Nephron (organoid): ENCODE data around the gene UNC13C.

ENCODE experiments used
- H3K27ac Mint-ChIP-seq, 3 experiments: 2 replicates each; pipeline ENCODE4 v1.8.0; 2020; ENCODE audit warnings: mixed read lengths in 3 of 3, mild to moderate bottlenecking in 2 of 3, moderate library complexity in 1 of 3
- H3K27me3 Mint-ChIP-seq: 2 replicates; pipeline ENCODE4 v1.8.0; 2021; ENCODE audit warnings: low read depth, mild to moderate bottlenecking, moderate library complexity, mixed read lengths
- H3K36me3 Mint-ChIP-seq: 2 replicates; pipeline ENCODE4 v1.8.0; 2020; ENCODE audit warnings: low read depth, mixed read lengths
- H3K4me1 Mint-ChIP-seq: 2 replicates; pipeline ENCODE4 v1.8.0; 2020; ENCODE audit warnings: mixed read lengths
- H3K4me3 Mint-ChIP-seq, 3 experiments: 2 replicates each; pipeline ENCODE4 v1.8.0; 2020; ENCODE audit warnings: mild to moderate bottlenecking in 3 of 3, mixed read lengths in 3 of 3, moderate library complexity in 2 of 3
- H3K9me3 Mint-ChIP-seq: 2 replicates; pipeline ENCODE4 v1.8.0; 2020; ENCODE audit warnings: mixed read lengths
- TF ChIP-seq, protein P1 (sequence below), 3 experiments: fragments of 200-600 bp; sonication (generic); IDR thresholded peaks; one replicate each; pipeline ENCODE4 v1.5.0; 2021; ENCODE audit warnings: antibody characterized with exemption in 3 of 3; ENCODE audit not compliant: unreplicated experiment in 3 of 3

Gene UNC13C

DNA sequence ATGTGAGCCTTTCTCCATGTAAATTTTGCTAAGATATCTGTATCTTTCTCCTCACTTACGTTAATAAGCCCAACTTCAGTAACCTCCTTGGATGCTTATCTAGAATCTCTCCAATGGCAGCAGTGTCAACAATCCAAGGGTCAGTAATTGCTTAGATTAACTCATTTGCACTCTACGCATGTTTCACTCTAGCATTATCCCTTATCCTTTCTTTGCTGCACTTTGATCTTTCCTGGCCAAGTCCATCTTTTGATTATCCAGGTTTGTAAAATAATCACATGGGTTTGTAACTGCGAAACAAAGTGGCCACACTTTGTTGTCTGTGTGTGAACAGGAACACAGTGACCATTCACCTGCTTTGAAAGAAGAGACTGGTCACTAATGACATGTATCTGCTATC is 640.9 kb downstream of the UNC13C start:
- Mint-ChIP-seq H3K27ac (no peak overlapping the region), H3K9me3 (no peaks in the 10 kb centered on the region), H3K36me3 (no peaks in the 10 kb centered on the region), H3K27me3 (no peaks in the 10 kb centered on the region), H3K4me1 (no peaks in the 10 kb centered on the region), H3K4me3 (no peak overlapping the region)
- TF ChIP-seq, protein P1, sequence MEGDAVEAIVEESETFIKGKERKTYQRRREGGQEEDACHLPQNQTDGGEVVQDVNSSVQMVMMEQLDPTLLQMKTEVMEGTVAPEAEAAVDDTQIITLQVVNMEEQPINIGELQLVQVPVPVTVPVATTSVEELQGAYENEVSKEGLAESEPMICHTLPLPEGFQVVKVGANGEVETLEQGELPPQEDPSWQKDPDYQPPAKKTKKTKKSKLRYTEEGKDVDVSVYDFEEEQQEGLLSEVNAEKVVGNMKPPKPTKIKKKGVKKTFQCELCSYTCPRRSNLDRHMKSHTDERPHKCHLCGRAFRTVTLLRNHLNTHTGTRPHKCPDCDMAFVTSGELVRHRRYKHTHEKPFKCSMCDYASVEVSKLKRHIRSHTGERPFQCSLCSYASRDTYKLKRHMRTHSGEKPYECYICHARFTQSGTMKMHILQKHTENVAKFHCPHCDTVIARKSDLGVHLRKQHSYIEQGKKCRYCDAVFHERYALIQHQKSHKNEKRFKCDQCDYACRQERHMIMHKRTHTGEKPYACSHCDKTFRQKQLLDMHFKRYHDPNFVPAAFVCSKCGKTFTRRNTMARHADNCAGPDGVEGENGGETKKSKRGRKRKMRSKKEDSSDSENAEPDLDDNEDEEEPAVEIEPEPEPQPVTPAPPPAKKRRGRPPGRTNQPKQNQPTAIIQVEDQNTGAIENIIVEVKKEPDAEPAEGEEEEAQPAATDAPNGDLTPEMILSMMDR (IDR thresholded peaks at IDR 0.05; ENCODE audit: unreplicated experiment in 3 of 3): no peak

DNA sequence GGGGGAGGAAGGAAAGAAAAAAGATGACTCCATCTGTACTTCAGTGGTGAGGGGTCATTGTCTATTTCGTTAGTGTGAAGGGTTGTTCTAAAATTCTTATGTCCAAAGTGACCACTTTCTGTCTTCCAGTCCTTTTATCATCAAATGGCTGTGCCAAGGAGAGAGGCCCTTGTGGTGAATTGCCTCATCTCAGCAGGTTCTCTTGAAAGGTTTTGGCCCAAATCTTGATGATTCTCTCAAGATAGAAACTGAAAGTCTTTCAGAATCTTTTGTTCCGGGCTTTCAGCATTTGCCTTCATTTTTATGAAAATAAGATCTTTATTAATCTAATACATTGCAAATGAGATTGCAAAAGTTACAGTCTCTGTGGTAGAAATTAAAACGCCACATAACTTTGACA is 642.7 kb downstream of the UNC13C start:
- no peaks in the 10 kb centered on the region for H3K4me1 Mint-ChIP-seq
- H3K9me3 Mint-ChIP-seq: no peaks in the 10 kb centered on the region
- no peak overlapping the region for H3K4me3 Mint-ChIP-seq
- no peaks in the 10 kb centered on the region for H3K27me3 Mint-ChIP-seq
- no peaks in the 10 kb centered on the region for H3K36me3 Mint-ChIP-seq
- H3K27ac Mint-ChIP-seq: no peak overlapping the region
- TF ChIP-seq, protein P1 (IDR thresholded peaks at IDR 0.05; ENCODE audit: unreplicated experiment in 3 of 3): no peak

DNA sequence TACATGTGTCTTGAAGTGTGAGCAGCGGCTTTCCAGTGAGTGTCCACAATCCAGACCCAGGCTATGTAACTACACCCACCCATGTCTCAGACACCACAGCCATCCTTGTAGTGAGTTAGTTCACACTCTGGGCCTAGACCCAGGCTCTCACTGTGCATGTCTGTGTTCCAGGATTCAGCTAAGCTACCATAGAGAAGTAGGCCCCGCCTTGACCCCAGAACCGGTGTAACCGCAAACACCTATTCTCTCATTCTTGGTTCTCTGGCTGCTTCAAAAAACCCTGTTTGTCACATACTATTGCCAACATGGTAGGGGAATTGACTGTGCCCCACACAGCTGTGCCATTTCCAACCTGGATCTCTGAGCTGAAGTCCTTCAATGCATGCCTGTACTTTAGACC is 657.9 kb downstream of the UNC13C start:
- H3K9me3 Mint-ChIP-seq: no peaks in the 10 kb centered on the region
- TF ChIP-seq, protein P1 (IDR thresholded peaks at IDR 0.05; ENCODE audit: unreplicated experiment in 3 of 3): no peak
- H3K27ac Mint-ChIP-seq: no peak overlapping the region
- no peak overlapping the region for H3K4me3 Mint-ChIP-seq
- H3K4me1 Mint-ChIP-seq: no peaks in the 10 kb centered on the region
- H3K27me3 Mint-ChIP-seq: no peaks in the 10 kb centered on the region
- H3K36me3 Mint-ChIP-seq: no peaks in the 10 kb centered on the region

DNA sequence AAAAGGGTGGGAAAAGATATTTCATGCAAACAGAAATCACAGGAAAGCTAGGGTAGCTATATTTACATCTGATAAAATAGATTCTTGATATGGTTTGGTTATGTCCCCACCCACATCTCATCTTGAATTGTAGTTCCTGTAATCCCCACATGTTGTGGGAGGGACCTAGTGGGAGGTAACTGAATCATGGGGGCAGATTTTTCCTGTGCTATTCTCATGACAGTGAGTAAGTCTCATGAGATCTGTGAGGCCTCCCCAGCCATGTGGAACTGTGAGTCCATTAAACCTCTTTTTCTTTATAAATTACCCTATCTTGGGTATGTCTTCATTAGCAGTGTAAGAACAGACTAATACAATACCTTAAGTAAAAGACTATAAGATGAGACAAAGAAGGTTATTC is 660.4 kb downstream of the UNC13C start:
- TF ChIP-seq, protein P1 (IDR thresholded peaks at IDR 0.05; ENCODE audit: unreplicated experiment in 3 of 3): no peak
- Mint-ChIP-seq H3K4me1 (no peaks in the 10 kb centered on the region), H3K27ac (no peak overlapping the region), H3K4me3 (no peak overlapping the region), H3K36me3 (no peaks in the 10 kb centered on the region), H3K27me3 (no peaks in the 10 kb centered on the region), H3K9me3 (no peaks in the 10 kb centered on the region)

DNA sequence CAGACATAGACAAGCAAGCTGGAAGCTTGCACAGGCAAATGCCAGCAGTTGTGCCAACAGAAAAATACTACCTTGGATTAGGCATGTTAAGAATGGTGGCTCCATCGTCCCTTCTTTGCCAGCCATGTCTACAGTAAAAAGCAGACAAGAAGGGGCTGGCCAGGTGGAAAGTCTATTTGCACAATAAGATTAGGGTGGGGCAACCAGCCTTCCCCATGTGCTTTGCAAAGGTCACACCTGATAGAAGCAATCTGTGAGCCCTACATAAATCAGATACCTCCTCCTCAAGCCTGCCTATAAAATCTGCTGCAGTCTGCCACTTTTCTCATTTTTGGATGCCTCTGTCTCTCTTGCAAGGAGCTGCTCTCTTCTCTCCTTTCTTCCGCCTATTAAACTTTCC is 662.6 kb downstream of the UNC13C start:
- no peaks in the 10 kb centered on the region for H3K36me3 Mint-ChIP-seq
- no peaks in the 10 kb centered on the region for H3K9me3 Mint-ChIP-seq
- H3K27ac Mint-ChIP-seq: no peak overlapping the region
- TF ChIP-seq, protein P1 (IDR thresholded peaks at IDR 0.05; ENCODE audit: unreplicated experiment in 3 of 3): no peak
- no peak overlapping the region for H3K4me3 Mint-ChIP-seq
- no peaks in the 10 kb centered on the region for H3K4me1 Mint-ChIP-seq
- no peaks in the 10 kb centered on the region for H3K27me3 Mint-ChIP-seq

DNA sequence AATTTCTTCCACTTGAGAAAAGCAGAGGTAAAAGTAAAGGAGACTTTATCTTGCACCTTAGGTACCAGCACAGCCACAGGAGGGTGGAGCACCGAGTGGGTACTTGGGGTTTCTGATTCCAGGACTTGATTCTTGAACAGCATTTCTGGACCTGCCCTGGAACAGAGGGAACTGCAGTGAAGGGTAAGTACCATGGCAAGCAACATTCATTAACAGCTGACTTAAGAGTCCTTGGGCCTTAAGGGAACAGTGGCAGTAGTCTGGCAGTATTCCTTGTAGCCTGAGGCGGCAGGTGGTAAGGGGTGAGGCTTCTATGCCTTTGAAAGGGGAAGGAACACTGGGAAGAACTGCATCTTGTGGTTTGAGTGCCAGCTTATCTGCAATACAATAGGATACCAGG is 666.6 kb downstream of the UNC13C start:
- H3K4me3 Mint-ChIP-seq: no peak overlapping the region
- no peak overlapping the region for H3K27ac Mint-ChIP-seq
- TF ChIP-seq, protein P1 (IDR thresholded peaks at IDR 0.05; ENCODE audit: unreplicated experiment in 3 of 3): no peak
- H3K36me3 Mint-ChIP-seq: no peaks in the 10 kb centered on the region
- peaks cover 10% of the 10 kb centered on the region for H3K9me3 Mint-ChIP-seq
- no peaks in the 10 kb centered on the region for H3K27me3 Mint-ChIP-seq
- H3K4me1 Mint-ChIP-seq: no peaks in the 10 kb centered on the region
